GM19240 (cell line): Measurements from ENCODE around the gene CALN1.
"Not testable (repeated sequence)": the region's sequence is repeated elsewhere in the genome, so short reads cannot be mapped to it uniquely, and the experiment has no call there.

Source experiments
- DNase-seq: peaks from one replicate; pipeline ENCODE4 v3.0.0; 2011; ENCODE audit warnings: low spot score; ENCODE audit not compliant: insufficient read length

CALN1 gene

GRCh38 chr7:72267291-72267800 is 144.8 kb downstream of the CALN1 start:
- DNase-seq = no peak

GRCh38 chr7:72266771-72267170 is 145.4 kb downstream of the CALN1 start:
- DNase-seq = no peak

DNA sequence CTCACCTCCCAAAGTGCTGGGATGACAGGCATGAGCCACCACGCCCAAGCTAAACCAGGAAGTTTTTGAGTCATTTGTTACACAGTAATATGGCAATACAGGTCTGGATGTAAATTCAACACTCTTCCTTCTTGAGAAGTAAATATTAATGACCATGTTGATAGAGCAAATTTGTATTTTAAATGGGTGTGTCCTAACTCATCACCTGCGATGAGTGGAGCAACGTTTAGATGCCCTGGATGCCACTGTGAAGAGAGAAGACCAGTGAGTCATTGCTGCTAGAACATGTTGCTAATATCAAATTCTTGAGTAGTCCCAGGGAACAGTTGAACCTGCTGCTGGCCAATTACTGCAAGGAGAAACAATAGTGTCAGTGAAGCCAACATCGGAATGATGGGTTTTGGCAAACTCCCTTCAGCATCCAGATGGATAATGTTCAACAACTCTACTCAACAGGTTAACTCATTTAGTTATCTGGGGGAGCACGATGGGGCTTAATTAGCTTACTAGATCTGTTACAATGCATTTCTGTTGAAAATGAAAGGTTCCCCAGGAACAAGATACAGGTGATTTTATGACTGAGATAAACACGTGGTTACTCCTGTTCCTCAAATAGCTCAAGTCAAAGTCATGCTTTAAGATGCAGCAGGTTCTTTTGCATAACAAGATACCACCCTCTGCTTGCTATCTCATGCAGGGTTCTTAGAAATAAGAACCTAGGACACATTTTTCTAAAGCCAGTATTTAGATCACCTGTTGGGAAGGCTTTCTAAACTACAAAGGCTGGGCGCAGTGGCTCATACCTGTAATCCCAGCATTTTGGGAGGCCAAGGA is 146.8 kb downstream of the CALN1 start:
- no peak for DNase-seq

DNA sequence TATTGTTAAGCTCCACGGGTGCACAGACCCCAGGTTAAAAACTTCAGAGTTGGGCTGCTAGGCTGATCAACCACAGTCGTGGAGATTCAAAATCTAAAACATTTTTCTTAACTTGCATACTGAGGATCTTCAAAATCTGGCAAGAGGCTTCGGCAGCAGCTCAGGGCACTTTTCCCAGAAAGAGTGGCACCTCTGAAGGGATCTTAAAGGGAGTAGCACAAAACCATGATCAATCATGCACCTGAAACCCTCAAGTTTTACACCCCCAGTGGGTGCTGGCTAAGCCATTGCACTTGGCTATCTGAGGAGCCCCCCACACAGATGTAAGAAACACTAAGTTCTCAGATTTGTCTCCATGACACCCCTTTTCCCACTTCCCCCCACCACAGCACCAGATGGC is 151.7 kb downstream of the CALN1 start:
- DNase-seq = no peak

- DNase-seq = no peak
These were observed 154.1 kb downstream of the CALN1 start for GRCh38 chr7:72258074-72258473.

DNA sequence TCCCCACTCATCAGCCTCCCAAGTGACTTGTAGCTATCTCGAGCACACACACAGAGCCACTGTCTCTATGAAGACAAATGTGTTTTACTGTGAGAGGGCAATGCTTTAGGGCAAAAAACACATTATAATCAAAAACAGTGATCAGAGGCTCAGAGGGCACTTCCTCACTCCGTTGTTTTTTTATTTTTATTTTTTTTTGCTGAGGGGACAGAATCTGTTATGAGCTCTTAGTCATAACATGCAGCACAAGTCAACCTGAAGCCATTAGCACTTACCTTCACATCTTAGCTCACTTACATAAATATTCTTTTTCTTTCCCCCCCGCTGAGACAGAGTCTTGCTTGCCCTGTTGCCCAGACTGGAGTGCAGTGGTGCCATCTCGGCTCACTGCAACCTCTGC is 157.7 kb downstream of the CALN1 start:
- no peak for DNase-seq

- no peak for DNase-seq
These were observed 163.0 kb downstream of the CALN1 start for GRCh38 chr7:72249106-72249505.

GRCh38 chr7:72244826-72245398 is 167.2 kb downstream of the CALN1 start:
- DNase-seq = no peak

- no peak for DNase-seq
These were observed 168.8 kb downstream of the CALN1 start for GRCh38 chr7:72243329-72243728.

DNA sequence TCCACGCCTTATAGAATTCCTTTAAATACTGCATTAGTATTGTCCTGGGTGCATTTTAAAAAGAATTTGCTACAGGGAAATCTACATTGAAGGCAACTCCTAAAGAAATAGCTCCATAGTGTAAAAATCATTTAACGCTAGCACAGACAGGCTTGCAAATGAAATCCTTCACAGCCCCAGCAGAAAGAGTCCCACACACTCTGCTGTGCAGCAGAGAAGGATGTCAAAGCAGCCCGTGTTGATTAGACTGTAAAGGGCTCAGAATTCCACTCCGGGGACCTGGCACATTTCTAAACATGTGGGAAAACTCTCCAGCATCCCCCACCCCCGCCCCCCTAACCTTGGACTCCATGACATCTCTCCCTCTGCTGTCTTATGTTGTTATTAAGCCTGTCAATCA is 176.8 kb downstream of the CALN1 start:
- no peak for DNase-seq

DNA sequence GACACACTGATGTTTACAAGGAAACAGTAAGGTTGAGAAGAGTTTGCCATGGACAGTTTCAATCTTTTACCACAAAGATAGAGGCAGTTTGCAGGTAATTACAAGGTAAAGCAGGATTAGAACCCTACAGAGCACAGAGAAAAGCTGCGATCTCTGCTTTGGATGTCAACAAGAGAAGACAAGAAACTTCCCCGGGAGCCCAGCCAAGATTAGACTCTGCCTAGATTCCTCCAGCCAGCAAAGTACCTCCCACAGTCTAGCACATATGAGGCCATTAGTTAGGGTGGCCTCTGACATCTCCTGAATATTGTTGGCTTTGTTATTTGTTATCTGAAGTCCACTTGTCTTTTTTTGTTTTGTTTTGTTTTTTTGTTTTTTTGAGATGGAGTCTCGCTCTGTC is 178.1 kb downstream of the CALN1 start:
- no peak for DNase-seq

DNA sequence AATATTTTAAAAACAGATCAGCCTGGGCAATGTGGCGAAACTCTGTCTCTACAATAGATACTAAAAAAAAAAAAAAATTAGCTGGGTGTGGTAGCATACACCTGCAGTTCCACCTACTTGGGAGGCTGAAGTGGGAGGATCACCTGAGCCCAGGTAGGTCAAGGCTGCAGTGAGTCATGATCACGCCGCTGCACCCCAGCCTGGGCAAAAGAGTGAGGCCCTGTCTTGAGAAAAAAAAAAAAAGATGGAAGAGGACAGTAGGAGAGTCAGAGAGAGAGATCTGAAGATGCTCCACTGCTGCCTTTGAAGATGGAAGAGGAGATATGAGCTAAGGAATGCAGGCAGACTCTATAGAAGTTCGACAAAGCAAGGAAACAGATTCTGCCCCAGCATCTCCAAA is 181.9 kb downstream of the CALN1 start:
- DNase-seq = no peak

- DNase-seq = no peak
These were observed 188.8 kb downstream of the CALN1 start for GRCh38 chr7:72223351-72223750.

- DNase-seq = no peak
These were observed 190.0 kb downstream of the CALN1 start for GRCh38 chr7:72222136-72222535.

DNA sequence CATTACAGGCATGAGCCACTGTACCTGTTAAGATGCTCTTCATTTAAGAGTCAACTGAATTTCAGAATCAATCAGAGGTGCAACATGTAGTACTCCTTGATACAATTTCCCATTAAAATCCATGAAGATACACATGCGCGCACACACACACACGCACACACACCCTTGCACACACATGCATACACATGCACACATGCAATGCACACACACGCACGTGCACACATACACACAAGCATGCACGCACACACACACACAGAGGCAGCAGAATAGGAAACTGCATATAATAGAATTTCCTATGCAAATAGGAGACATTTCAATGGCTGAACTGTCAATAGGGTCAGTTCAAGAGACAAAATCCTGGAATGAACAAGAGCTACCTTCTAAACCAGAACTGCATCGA is 192.6 kb downstream of the CALN1 start:
- DNase-seq = no peak

DNA sequence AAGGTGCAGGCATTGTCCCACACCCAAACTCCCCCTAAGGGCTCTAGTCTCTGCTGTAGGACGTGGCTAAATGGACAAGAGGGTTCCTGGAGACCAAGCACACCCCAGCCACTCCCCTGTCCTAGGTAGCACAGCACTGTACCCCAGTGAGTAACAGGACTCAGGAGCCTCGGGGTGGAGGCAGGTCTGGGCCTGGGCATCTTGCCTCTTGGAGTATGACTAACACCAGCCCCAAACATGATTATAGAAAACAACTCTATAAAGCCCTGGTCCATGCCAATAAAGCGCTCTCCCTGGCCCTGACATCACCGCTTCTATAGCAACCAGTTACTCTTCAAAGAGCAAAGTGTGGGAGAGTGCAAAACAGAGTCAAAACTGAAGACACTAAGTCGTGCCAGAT is 195.0 kb downstream of the CALN1 start:
- no peak for DNase-seq

DNA sequence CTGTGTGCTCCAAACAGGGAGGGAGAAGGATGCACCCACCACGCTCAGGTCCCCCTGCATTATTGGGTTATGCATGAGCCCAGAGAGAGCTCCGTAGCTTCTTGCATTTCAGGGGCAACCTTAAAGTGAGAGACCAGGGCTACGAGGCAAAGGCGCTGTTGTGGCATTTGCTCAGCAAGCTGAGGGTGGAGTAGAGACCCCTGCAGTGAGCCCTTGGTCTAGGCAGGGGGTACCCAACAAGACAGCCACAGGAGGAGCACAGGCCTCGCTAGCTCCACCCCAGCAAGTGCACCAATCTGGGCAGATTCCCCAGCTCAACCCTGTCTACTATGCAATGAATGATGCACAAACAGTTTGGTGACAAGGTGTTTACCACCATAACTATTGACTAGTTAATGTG is 198.4 kb downstream of the CALN1 start:
- no peak for DNase-seq

GRCh38 chr7:72213081-72213480 is 199.1 kb downstream of the CALN1 start:
- no peak for DNase-seq

GRCh38 chr7:72211175-72211574 is 201.0 kb downstream of the CALN1 start:
- DNase-seq = no peak

- not testable (repeated sequence) for DNase-seq
These were observed 203.1 kb downstream of the CALN1 start for GRCh38 chr7:72209006-72209405.

DNA sequence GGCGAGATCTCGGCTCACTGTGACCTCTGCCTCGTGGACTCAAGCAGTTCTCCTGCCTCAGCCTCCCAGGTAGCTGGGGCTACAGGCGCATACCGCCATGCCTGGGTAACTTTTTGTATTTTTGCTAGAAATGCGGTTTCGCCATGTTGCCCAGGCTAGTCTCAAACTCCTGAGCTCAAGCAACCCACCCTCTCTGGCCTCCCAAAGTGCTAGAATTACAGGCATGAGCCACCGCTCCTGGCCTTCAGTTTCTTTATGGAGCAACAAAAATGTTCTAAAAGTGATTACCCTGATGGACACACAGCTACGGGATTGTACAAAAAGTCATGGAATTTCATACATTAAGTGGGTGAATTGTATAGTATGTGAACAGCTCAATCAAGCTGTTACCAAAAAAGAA is 216.0 kb downstream of the CALN1 start:
- DNase-seq = no peak

GRCh38 chr7:72190919-72191318 is 221.2 kb downstream of the CALN1 start:
- no peak for DNase-seq

GRCh38 chr7:72190146-72190545 is 222.0 kb downstream of the CALN1 start:
- DNase-seq = no peak
